H1 (cell line): ENCODE measurements around the gene CABLES2. TPM values are rescaled to one million over a fixed set of nuclear protein-coding genes. Genes with fewer than 3 reads are reported as not detected.
A peak's percentile ranks its signal among the peaks of the same experiment; 100 is the strongest.

Source experiments
- CTCF ChIA-PET: fragments of 300-600 bp; sonication (Branson Sonifier 250); formaldehyde crosslinking; loops from one replicate; lab custom pipeline; 2021; ENCODE audit not compliant: partially characterized antibody; lab: Charles Lee
- POLR2A ChIA-PET: fragments of 300-600 bp; sonication (Branson Sonifier 250); formaldehyde crosslinking; loops from one replicate; lab custom pipeline; 2021; ENCODE audit warnings: inconsistent platforms; ENCODE audit not compliant: partially characterized antibody; lab: Charles Lee
- DNase-seq, 2 experiments: peaks; one replicate each; pipeline versions ENCODE4 v3.0.0 to v3.0.0-alpha.2; 2010 to 2022; ENCODE audit warnings: low spot score in 2 of 2, low read depth in 1 of 2, mixed read lengths in 1 of 2
- FAIRE-seq: peaks from 2 replicates; lab custom pipeline; 2011; peaks lifted over from hg19 to GRCh38; lab: Jason Lieb, UNC
- H2AFZ ChIP-seq: 2 replicates; pipeline ENCODE4 v1.8.1; 2012; ENCODE audit warnings: low read length, inconsistent platforms
- H2AK5ac ChIP-seq: 2 replicates; pipeline ENCODE4 v1.6.1; 2013; ENCODE audit warnings: low read depth, low read length
- H2BK120ac ChIP-seq: replicated peaks from 2 replicates; pipeline ENCODE3; 2013; ENCODE audit warnings: low read depth, low read length, inconsistent platforms
- H2BK12ac ChIP-seq: 2 replicates; pipeline ENCODE4 v1.6.1; 2013; ENCODE audit warnings: low read depth, low read length
- H2BK15ac ChIP-seq: 2 replicates; pipeline ENCODE4 v1.6.1; 2013; ENCODE audit warnings: low read length
- H2BK20ac ChIP-seq: 2 replicates; pipeline ENCODE4 v1.6.1; 2013; ENCODE audit warnings: low read length
- H2BK5ac ChIP-seq: 2 replicates; pipeline ENCODE4 v1.6.1; 2013; ENCODE audit warnings: low read depth, low read length
- H3K14ac ChIP-seq: 2 replicates; pipeline ENCODE4 v1.6.1; 2013; ENCODE audit warnings: inconsistent platforms; ENCODE audit not compliant: insufficient read length
- H3K18ac ChIP-seq: 2 replicates; pipeline ENCODE4 v1.6.1; 2013; ENCODE audit warnings: low read length; ENCODE audit errors: extremely low read depth
- H3K23ac ChIP-seq: 2 replicates; pipeline ENCODE4 v1.6.1; 2013; ENCODE audit warnings: inconsistent platforms; ENCODE audit not compliant: insufficient read length
- H3K23me2 ChIP-seq: 2 replicates; pipeline ENCODE4 v1.6.1; 2013; ENCODE audit warnings: low read depth, low read length
- H3K27ac ChIP-seq: 2 replicates; pipeline ENCODE4 v1.6.1; 2011; ENCODE audit warnings: low read depth, low read length, inconsistent platforms
- H3K27me3 ChIP-seq, 4 experiments: replicated peaks in 1 of 4; 1 replicate in 1 of 4; 2 replicates in 3 of 4; pipeline versions ENCODE4 v1.6.1 to v1.8.1; 2011 to 2013; ENCODE audit warnings: low read length in 3 of 4, mild to moderate bottlenecking in 3 of 4, inconsistent platforms in 2 of 4, mixed read lengths in 2 of 4, moderate library complexity in 1 of 4; ENCODE audit not compliant: control insufficient read depth in 3 of 4, insufficient read depth in 3 of 4; ENCODE audit errors: extremely low read depth in 1 of 4
- H3K36me3 ChIP-seq, 4 experiments: 2 replicates each; pipeline versions ENCODE4 v1.6.1 to v1.8.1; 2011 to 2013; ENCODE audit warnings: mild to moderate bottlenecking in 4 of 4, low read length in 3 of 4, moderate library complexity in 2 of 4, control low read depth in 1 of 4, inconsistent platforms in 1 of 4; ENCODE audit not compliant: insufficient read depth in 4 of 4, control insufficient read depth in 2 of 4
- H3K4ac ChIP-seq: replicated peaks from 2 replicates; pipeline ENCODE3; 2013; ENCODE audit warnings: low read length, low read depth, mixed read lengths, inconsistent platforms; ENCODE audit not compliant: insufficient read length
- H3K4me1 ChIP-seq, 4 experiments: replicated peaks in 1 of 4; 1 replicate in 1 of 4; 2 replicates in 3 of 4; pipeline versions ENCODE4 v1.6.1 to v1.8.1; 2011 to 2013; ENCODE audit warnings: low read length in 3 of 4, inconsistent platforms in 2 of 4, mixed read lengths in 1 of 4; ENCODE audit not compliant: insufficient read depth in 4 of 4, control insufficient read depth in 3 of 4
- H3K4me2 ChIP-seq, 2 experiments: 2 replicates each; pipeline versions ENCODE4 v1.6.1 to v1.8.1; 2011 to 2013; ENCODE audit warnings: low read depth in 2 of 2, low read length in 2 of 2, control low read depth in 1 of 2, inconsistent platforms in 1 of 2, mild to moderate bottlenecking in 1 of 2; ENCODE audit not compliant: insufficient read depth in 1 of 2
- H3K4me3 ChIP-seq, 4 experiments: fragments of 200-600, 300-600 bp in 1 of 4; sonication (generic), shearing (Covaris generic), sonication (Bioruptor Twin) in 1 of 4; 2 replicates each; pipeline versions ENCODE4 v1.5.1 to v1.8.1; 2011 to 2016; ENCODE audit warnings: low read length in 4 of 4, low read depth in 3 of 4, control low read depth in 2 of 4, inconsistent platforms in 2 of 4, mild to moderate bottlenecking in 2 of 4, mixed read lengths in 1 of 4, moderate library complexity in 1 of 4; ENCODE audit not compliant: insufficient read depth in 2 of 4; ENCODE audit errors: extremely low read depth in 1 of 4
- H3K56ac ChIP-seq: replicated peaks from 2 replicates; pipeline ENCODE3; 2013; ENCODE audit warnings: low read depth, mild to moderate bottlenecking, mixed read lengths, low read length, inconsistent platforms; ENCODE audit not compliant: insufficient read length
- H3K79me1 ChIP-seq: 2 replicates; pipeline ENCODE4 v1.6.1; 2013; ENCODE audit warnings: low read depth, low read length, control low read depth
- H3K79me2 ChIP-seq, 2 experiments: 2 replicates each; pipeline versions ENCODE4 v1.6.1 to v1.8.1; 2012 to 2013; ENCODE audit warnings: low read length in 2 of 2, mild to moderate bottlenecking in 2 of 2, inconsistent platforms in 1 of 2; ENCODE audit not compliant: insufficient read depth in 2 of 2, control insufficient read depth in 1 of 2
- H3K9ac ChIP-seq, 4 experiments: replicated peaks in 1 of 4; 1 replicate in 1 of 4; 2 replicates in 3 of 4; pipeline versions ENCODE4 v1.6.1 to v1.8.1; 2011 to 2013; ENCODE audit warnings: low read depth in 3 of 4, low read length in 3 of 4, control low read depth in 2 of 4, mild to moderate bottlenecking in 2 of 4, moderate library complexity in 2 of 4, inconsistent platforms in 1 of 4; ENCODE audit errors: extremely low read depth in 1 of 4
- H3K9me3 ChIP-seq, 2 experiments: 2 replicates each; pipeline versions ENCODE4 v1.6.1 to v1.8.1; 2012 to 2013; ENCODE audit warnings: mild to moderate bottlenecking in 2 of 2, moderate library complexity in 2 of 2, control low read depth in 1 of 2, inconsistent platforms in 1 of 2, low read depth in 1 of 2, low read length in 1 of 2, mixed read lengths in 1 of 2; ENCODE audit not compliant: insufficient read depth in 2 of 2
- H4K20me1 ChIP-seq, 2 experiments: replicated peaks in 1 of 2; 2 replicates each; pipeline versions ENCODE3 to v1.8.1; 2011 to 2013; ENCODE audit warnings: inconsistent platforms in 2 of 2, low read length in 2 of 2, mild to moderate bottlenecking in 1 of 2; ENCODE audit not compliant: insufficient read depth in 2 of 2, control insufficient read depth in 1 of 2
- H4K5ac ChIP-seq: 2 replicates; pipeline ENCODE4 v1.6.1; 2013; ENCODE audit warnings: low read length, low read depth, mixed read lengths, inconsistent platforms; ENCODE audit not compliant: insufficient read length
- H4K8ac ChIP-seq: 2 replicates; pipeline ENCODE4 v1.8.0; 2013; ENCODE audit warnings: mild to moderate bottlenecking, moderate library complexity, low read length, inconsistent platforms; ENCODE audit not compliant: insufficient read depth; ENCODE audit errors: extremely low read depth
- H4K91ac ChIP-seq: replicated peaks from 2 replicates; pipeline ENCODE3; 2013; ENCODE audit warnings: low read length, mixed read lengths, inconsistent platforms; ENCODE audit not compliant: insufficient read length
- CBX5 ChIP-seq: fragments of 300-800, 300-1000 bp; sonication (generic); IDR thresholded peaks from 2 replicates; pipeline ENCODE4 v1.7.1; 2016; ENCODE audit warnings: antibody characterized with exemption, low read length, low read depth
- KDM1A ChIP-seq: fragments of 200-600, 300-600 bp; sonication (generic); IDR thresholded peaks from 2 replicates; pipeline ENCODE4 v1.7.1; 2016; ENCODE audit warnings: mild to moderate bottlenecking, low read length, borderline replicate concordance
- MAFK ChIP-seq: IDR thresholded peaks from 2 replicates; pipeline ENCODE4 v1.6.1; 2012; ENCODE audit warnings: low read depth, mild to moderate bottlenecking, improper control_type of control experiment, low read length
- POLR2A ChIP-seq, 2 experiments: IDR thresholded peaks; 1 replicate in 1 of 2; 2 replicates in 1 of 2; pipeline ENCODE4 v1.6.1; 2011; ENCODE audit warnings: low read depth in 2 of 2, low read length in 2 of 2, mild to moderate bottlenecking in 2 of 2; ENCODE audit errors: control extremely low read depth in 1 of 2
- RAD21 ChIP-seq, 2 experiments: IDR thresholded peaks in 1 of 2; conservative IDR thresholded peaks in 1 of 2; 2 replicates each; pipeline ENCODE4 v1.6.1; 2011; ENCODE audit warnings: low read depth in 2 of 2, low read length in 2 of 2, improper control_type of control experiment in 1 of 2, inconsistent platforms in 1 of 2, mild to moderate bottlenecking in 1 of 2, moderate library complexity in 1 of 2
- SP4 ChIP-seq: IDR thresholded peaks from 2 replicates; pipeline ENCODE4 v1.6.1; 2012; ENCODE audit warnings: low read length, inconsistent platforms
- SRF ChIP-seq: IDR thresholded peaks from 2 replicates; pipeline ENCODE4 v1.6.1; 2011; ENCODE audit warnings: mild to moderate bottlenecking, low read depth, low read length, moderate library complexity
- TAF1 ChIP-seq: IDR thresholded peaks from 2 replicates; pipeline ENCODE4 v1.6.1; 2011; ENCODE audit warnings: mild to moderate bottlenecking, low read depth, low read length
- WGBS, 2 experiments: shearing (Covaris generic) in 1 of 2; methylation state at CpG; one replicate each; pipeline versions ENCODE4 v1.1.6 to v1.1.7; 2013 to 2015; ENCODE audit warnings: low lambda C conversion rate in 2 of 2, mixed read lengths in 2 of 2, inconsistent platforms in 1 of 2, low coverage in 1 of 2, missing lambda C conversion rate in 1 of 2; ENCODE audit not compliant: insufficient replicate concordance in 2 of 2, insufficient coverage in 1 of 2, insufficient read length in 1 of 2; ENCODE audit errors: extremely low coverage in 1 of 2, missing lambda C conversion rate in 1 of 2; 5-methylcytosine and 5-hydroxymethylcytosine counted together
- polyA plus RNA-seq, 7 experiments: library from polyadenylated mRNA; depleted of rRNA in 3 of 7; stranded (reverse) in 5 of 7; unstranded in 2 of 7; fragments of >200 nt in 5 of 7; fragments of 200-250 nt in 2 of 7; gene quantifications; 1 replicate in 5 of 7; 2 replicates in 1 of 7; 4 replicates in 1 of 7; pipeline versions ENCODE4 v1.2.1 to v1.2.3, GENCODE V29; 2011 to 2013; ENCODE audit warnings: missing spikeins in 2 of 7, mixed read lengths in 2 of 7
- total RNA-seq: library from RNA; stranded (reverse); fragmentation: NEBNext Ultra II Directional; extraction: Animal tissue kit (Norgen Biotek cat#: 25700); gene quantifications from 2 replicates; pipeline ENCODE4 v1.2.1, GENCODE V29; 2021
- TF ChIP-seq, protein P1 (sequence below): IDR thresholded peaks from 2 replicates; pipeline ENCODE4 v1.6.1; 2012; ENCODE audit warnings: inconsistent platforms

The CABLES2 gene
- total and polyA plus RNA-seq, 2 of the 8 experiments (the other 6 are each of a cell fraction or from before 2014, with no cell fraction given), result 8.0 to 8.8 TPM

GRCh38 chr20:62362991-62363919 is 43.8 kb downstream of the CABLES2 start:
- Histone ChIP-seq H2BK12ac (peak overlapping the region; percentile 100), H3K14ac (no peak overlapping the region), H3K18ac (peak overlapping the region; percentile 99), H2BK120ac (peak overlapping the region; percentile 81), H3K79me2 (peaks cover 13 to 66% of the 10 kb centered on the region in 2 experiments; a peak in 3 of 4 replicates), H3K56ac (no peak overlapping the region), H3K27me3 (no peaks in the 10 kb centered on the region), H3K4me3 (no peak overlapping the region), H2BK15ac (peak overlapping the region; percentile 97), H2AFZ (no peak overlapping the region), H2BK20ac (peak overlapping the region; percentile 86; the same call in 1 of the 2 replicates), H3K9me3 (no peaks in the 10 kb centered on the region), H3K4ac (no peak overlapping the region), H3K4me2 (peak overlapping the region; percentile 3 to 84; a peak in 2 of 4 replicates), H3K4me1 (peaks cover 10 to 75% (median 66%) of the 10 kb centered on the region in 4 experiments), H3K36me3 (peaks cover 0 to 19% (median 2%) of the 10 kb centered on the region in 4 experiments; a peak in 3 of 8 replicates), H4K20me1 (peaks cover 7 to 15% of the 10 kb centered on the region in 2 experiments), H3K23ac (no peak overlapping the region), H3K27ac (peak overlapping the region; percentile 92), H2BK5ac (peak overlapping the region; percentile 99), H2AK5ac (peak overlapping the region; percentile 93), H4K5ac (peak overlapping the region; percentile 29), H3K23me2 (peaks cover 11% of the 10 kb centered on the region), H3K79me1 (peaks cover 15% of the 10 kb centered on the region), H4K8ac (peak overlapping the region; percentile 94), H3K9ac (peak overlapping the region in 1 of 4 experiments; percentile 14; a peak in 3 of 7 replicates), H4K91ac (peak overlapping the region; percentile 96)
- WGBS, 2 experiments, result 72% methylated on average over 18 of the region's 20 CpGs; no CpG with 5 or more reads in 1 of the 2 experiments
- no peak for FAIRE-seq
- DNase-seq, result peak in 1 of 2 experiments; percentile 62
- CTCF ChIA-PET, result interaction anchor here (0.6 to 10.9 kb wide), 11 partner anchors 13 to 1013 kb away, joined by 3 to 212 read pairs (median 5); partner anchors contain the start of gene RPS21
- POLR2A ChIA-PET, result interaction anchor here (0.6 to 12.6 kb wide), 13 partner anchors 8 to 59 kb away, joined by 3 to 213 read pairs (median 14); partner anchors contain the start of genes ADRM1 and RPS21
- no peak for TF ChIP-seq TAF1
- TF ChIP-seq RAD21 (IDR thresholded peaks at IDR 0.05 in 1 of 2, conservative IDR thresholded peaks at IDR 0.05 in 1 of 2; ENCODE audit: low read depth in 2 of 2, low read length in 2 of 2), result peak in 1 of 2 experiments; percentile 44; a peak in 2 of 4 replicates
- no peak for TF ChIP-seq SP4
- TF ChIP-seq, protein P1, sequence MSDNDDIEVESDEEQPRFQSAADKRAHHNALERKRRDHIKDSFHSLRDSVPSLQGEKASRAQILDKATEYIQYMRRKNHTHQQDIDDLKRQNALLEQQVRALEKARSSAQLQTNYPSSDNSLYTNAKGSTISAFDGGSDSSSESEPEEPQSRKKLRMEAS, result peak; percentile 44; the same call in 1 of the 2 replicates
- TF ChIP-seq POLR2A (IDR thresholded peaks at IDR 0.05; ENCODE audit: control extremely low read depth in 1 of 2, low read depth in 2 of 2, low read length in 2 of 2), result 0 out of 3 replicates have a peak, but pooled peaks of 1 of the 2 experiments have one; percentile 41
- TF ChIP-seq CBX5, result no peak
- no peak for TF ChIP-seq SRF
- no peak for TF ChIP-seq MAFK
- TF ChIP-seq KDM1A, result peak; percentile 67; the same call in 1 of the 2 replicates
